GM21576 (cell line): Measurements from ENCODE around the gene TMEM91.

Experiments used
- ATAC-seq: cut with Tn5 transposase; IDR thresholded peaks from one replicate; pipeline ENCODE4 v1.9.1; 2021; ENCODE audit warnings: mild to moderate bottlenecking, moderate library complexity; ENCODE audit not compliant: unreplicated experiment

The TMEM91 gene

DNA sequence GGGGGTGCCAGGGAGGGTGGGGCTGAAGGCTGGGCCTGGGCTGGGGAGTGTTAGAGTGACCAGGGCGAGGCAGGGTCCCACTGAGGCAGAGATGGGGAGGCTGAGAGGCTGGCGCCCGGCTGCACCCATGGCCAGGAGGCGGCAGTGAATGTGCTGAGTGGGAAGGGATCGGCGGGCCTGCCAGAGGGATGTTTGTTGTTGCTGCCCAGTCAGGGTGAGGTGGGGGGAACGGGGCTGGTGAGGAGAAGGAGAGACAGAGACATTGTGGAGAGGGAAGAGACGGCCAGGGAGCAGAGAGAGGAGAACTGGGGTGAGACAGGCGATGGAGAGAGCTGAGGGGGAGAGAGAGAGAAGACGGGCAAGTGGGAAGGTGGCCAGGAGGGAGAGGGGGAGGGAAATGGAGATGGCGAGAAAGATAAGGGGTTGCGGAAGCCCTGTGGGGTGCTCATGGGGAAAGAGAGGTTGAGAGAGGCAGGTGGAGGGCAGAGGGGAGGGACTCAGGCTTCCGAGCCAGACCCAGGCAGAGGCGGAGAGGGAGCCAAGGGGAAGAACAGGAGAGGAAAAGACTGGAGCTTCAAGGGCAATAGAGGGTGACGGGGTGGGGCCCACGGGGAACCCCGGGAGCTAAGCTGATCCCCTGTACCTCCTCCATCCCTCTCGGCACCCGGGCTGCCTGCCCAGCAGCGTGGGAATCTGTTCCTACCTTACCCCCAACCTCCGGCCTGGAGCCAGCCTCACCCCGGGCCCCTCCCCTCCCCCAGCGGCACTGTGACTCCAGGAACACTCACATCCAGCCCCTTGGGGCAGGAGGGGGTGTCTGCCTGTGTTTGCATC lies 51.5 kb downstream of the TMEM91 start:
- no peak for ATAC-seq

DNA sequence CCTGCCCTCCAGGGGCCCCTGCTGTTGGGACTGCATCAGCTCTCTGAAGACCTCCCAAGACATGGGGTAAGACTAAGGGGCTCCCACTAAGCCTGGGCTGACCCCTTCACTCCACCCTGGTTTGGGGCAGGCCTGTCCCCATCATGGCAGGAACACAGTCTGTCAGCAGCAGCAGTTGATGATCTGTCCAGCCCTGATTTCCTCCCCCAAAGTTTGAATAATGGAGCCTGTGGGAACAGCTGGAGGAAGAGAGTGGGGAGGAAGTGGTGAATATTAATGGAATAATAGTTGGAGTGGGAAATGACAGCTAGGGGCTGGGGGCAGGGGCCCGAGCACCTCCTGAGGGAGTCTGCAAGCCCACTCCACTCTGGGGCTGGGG lies 52.1 kb downstream of the TMEM91 start:
- no peak for ATAC-seq

DNA sequence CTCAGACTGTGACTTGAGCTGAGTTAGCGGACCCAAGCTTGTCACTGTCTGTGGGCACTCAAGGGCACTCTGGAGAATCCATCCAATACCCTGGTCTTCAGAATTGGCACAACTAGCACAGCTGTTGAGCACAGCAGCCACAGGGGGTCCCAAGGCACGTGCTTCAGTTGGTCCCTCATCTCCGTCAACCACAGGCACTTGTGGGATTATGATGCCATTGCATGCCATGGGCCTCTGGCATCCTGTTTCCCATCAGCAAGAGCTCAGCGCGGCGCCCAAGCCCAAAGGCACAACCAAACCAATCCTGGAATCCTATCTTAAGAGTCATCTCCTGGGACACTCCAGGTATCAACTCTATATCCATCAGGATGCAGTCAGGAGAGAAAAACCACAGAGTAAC lies 54.6 kb downstream of the TMEM91 start:
- no peak for ATAC-seq

DNA sequence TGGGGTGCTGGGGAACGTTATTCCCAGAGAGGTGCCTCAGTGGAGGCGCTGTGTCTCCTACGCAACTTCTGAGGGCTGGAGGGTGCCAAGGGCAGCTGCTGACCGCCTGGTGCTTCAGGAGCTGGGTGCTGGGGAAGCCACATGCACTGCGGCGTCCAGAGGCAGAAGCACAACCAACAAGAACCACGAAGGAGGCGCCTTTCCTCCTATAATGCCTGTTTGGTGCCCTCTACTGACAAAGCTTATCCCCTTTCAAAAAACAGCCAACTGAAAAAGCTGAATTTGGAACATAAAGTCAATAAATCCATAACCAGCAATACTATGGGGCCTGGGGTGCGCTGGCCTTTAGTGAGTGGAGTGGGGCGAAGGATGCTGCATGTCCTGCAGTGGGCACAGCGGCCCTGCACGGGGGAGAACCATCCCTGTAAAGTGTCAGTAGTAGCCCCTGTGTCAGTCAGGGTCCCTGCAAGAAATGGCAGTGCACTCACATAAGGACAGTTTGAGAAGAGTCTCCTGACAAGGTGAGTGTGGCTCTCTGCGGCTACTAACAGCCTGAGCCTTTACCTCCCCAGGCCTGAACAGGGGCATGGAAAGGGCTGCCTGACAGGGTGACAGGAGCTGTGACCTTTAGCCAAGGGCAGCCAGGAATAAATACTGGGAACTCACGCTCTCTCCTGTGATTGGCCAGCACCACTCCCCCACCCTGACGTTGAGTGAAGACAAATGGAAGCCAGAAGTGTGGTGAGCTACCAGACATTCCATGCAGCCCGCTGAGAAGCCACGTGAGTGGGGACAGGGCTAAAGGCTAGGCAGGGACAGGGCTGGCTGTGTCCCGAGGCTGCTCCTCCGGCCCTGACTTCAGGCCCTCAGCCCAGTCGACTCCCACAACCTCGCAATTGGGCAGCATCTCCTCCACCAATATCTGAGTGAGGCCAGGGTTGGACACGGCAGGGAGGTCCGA lies 55.4 kb downstream of the TMEM91 start:
- ATAC-seq, result no peak

DNA sequence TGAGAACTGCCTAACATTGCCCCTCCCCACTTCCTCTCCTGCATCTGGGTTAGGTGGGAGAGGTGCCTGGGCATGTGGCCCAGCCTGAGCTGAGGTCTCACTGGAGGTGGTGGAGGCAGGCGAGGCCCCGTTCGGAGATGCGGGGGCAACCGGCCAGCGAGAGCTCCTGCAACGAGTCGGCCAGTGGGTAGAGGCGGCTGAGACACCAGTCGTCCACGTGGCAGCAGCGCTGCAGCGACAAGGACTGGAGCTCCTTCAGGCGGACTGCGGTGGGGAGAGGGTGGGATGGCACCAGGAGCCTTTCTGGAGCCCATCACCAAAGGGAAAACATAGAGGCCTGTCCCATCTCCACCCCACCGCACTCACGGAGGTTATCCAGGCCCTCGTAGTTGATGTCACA lies 56.8 kb downstream of the TMEM91 start:
- no peak for ATAC-seq
